Activated T-helper 2 cell treated with anti-CD3 and anti-CD28 coated beads, Interferon-gamma antibody, Interleukin-2, Interleukin-4, amounts not matched to agents 10 μg/mL and 5 μg/mL and 100 μg/mL, durations not matched to agents 14 hours and 24 hours and 36 hours (primary cell): Measurements from ENCODE around the gene PIR. TPM values are rescaled to one million over a fixed set of nuclear protein-coding genes. Genes with fewer than 3 reads are reported as not detected.

Source experiments
- DNase-seq: peaks from one replicate; pipeline ENCODE4 v3.0.0; 2021; ENCODE audit warnings: low spot score
- H3K27ac Mint-ChIP-seq: one replicate; pipeline ENCODE4 v1.8.0; 2021; ENCODE audit warnings: mixed read lengths
- H3K27me3 Mint-ChIP-seq: one replicate; pipeline ENCODE4 v1.8.0; 2021; ENCODE audit warnings: low read depth, mixed read lengths
- H3K36me3 Mint-ChIP-seq: one replicate; pipeline ENCODE4 v1.8.0; 2021; ENCODE audit warnings: low read depth, mixed read lengths
- H3K4me1 Mint-ChIP-seq: one replicate; pipeline ENCODE4 v1.8.0; 2021; ENCODE audit warnings: low read depth, mixed read lengths
- H3K4me3 Mint-ChIP-seq: one replicate; pipeline ENCODE4 v1.8.0; 2021; ENCODE audit warnings: low read depth, mild to moderate bottlenecking, moderate library complexity, mixed read lengths
- H3K9me3 Mint-ChIP-seq: one replicate; pipeline ENCODE4 v1.8.0; 2021; ENCODE audit warnings: mixed read lengths
- intact Hi-C: fragments of 100-400 bp; cut with micrococcal nuclease; formaldehyde crosslinking; loops from one replicate; pipeline ENCODE4 v1.15.1; 2023
- total RNA-seq: library from RNA; stranded (reverse); gene quantifications from 2 replicates; pipeline ENCODE4 v1.2.3, GENCODE V29; 2022

The PIR gene
- total RNA-seq, 1 donor from 2014 or later = 5.9 TPM

DNA sequence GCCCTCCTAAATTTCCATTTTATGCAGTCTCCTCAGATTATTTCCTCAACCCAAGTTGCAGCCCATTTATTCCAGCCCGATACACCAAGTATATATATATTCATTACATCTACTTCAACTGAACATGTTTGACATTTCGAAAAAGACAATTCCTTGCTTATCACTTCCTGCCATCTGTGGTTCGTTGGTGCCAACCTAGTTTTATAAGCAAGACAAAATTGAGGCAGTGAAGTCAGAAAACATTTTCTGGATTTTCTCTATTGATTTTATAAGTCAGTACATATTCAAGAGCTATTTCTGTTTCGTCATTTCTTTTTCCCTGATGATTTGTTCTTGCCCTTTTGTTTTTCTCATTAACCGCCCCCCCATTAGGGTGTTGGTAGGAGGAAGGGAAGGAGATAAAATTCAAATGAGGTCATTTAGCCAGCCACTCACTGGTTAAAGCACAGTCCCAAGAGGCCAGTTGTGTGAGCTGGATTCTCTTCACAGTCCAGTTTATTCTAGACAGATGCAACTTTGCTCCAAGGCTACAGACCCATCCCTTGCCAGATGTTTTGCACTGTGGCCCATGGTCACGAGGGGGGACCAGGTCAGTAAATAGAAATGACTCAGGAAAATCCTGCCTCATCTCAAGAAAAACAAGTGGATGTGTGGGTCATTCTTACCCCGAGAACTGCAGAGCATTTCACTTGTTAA, 88.6 kb downstream of the PIR start:
- intact Hi-C loops = no loop called here
- Mint-ChIP-seq H3K27ac (peak overlapping the region; percentile 67), H3K4me1 (peaks cover 12% of the 10 kb centered on the region), H3K36me3 (no peaks in the 10 kb centered on the region), H3K27me3 (no peaks in the 10 kb centered on the region), H3K9me3 (no peaks in the 10 kb centered on the region), H3K4me3 (peak overlapping the region; percentile 10)
- DNase-seq = no peak

DNA sequence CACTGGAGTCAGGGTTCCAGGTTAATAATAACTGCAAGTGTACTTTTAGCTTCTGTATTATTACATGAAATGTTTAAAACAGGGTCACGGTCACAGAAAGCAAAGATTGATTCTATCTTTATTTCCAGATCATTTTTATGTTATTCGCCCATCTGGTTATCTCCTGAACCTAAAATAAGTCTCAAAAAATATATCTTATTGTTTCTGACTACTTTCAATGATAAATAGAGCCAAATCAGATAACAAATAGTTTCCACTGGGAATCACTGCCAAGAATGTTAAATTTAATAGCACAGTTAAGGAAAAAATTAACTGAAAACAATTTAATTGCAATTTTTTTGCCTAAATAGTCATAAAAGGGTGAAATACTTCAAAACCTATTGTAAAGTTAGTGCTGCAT, 91.8 kb downstream of the PIR start:
- H3K27me3 Mint-ChIP-seq = no peaks in the 10 kb centered on the region
- no peaks in the 10 kb centered on the region for H3K36me3 Mint-ChIP-seq
- H3K4me3 Mint-ChIP-seq = no peak overlapping the region
- no peaks in the 10 kb centered on the region for H3K9me3 Mint-ChIP-seq
- peaks cover 12% of the 10 kb centered on the region for H3K4me1 Mint-ChIP-seq
- no peak overlapping the region for H3K27ac Mint-ChIP-seq
- no peak for DNase-seq
- intact Hi-C loops = no loop called here

DNA sequence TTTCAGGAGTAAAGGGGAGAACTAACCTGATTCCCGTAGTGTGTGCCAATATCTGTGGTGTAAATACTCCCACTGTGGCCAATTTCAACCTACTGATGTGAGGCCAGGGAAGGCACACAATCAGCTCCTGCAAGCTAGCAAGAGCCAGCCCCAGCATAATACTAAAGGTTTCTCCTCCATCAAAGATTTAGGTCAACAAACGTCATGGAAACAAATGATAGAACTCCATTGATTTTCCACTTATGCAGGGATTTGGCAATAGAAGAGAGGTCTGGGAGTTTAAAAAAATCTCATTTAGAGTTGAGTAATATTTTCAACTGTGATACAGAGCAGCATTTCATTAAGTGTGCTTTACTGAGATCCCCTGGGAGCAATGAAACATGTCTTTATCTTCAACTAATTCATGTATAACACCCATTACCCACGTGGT, 93.2 kb downstream of the PIR start:
- intact Hi-C loops = no loop called here
- Mint-ChIP-seq H3K27ac (no peak overlapping the region), H3K36me3 (no peaks in the 10 kb centered on the region), H3K27me3 (no peaks in the 10 kb centered on the region), H3K9me3 (no peaks in the 10 kb centered on the region), H3K4me3 (no peak overlapping the region), H3K4me1 (peaks cover 9% of the 10 kb centered on the region)
- no peak for DNase-seq

DNA sequence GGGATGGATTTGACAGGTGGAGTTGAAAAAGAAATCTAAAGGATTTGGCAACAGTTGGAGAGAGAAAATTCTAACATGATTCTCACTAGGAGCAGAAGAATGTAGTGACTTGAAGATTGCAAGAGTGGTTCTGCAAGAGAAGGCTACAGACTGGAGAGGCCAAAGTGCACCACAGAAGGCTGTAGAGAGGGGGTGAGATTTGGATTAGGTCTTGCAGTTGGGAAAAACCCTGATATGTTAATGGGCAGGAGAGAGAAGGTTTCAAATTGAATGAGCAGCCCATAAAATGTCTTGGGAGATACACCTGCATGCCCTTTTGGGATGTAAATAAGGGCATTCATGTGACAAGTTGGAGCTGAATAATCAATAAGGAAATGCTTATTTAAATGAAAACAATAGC, 94.3 kb downstream of the PIR start:
- no peak for DNase-seq
- H3K9me3 Mint-ChIP-seq = no peaks in the 10 kb centered on the region
- H3K4me1 Mint-ChIP-seq = peaks cover 2% of the 10 kb centered on the region
- H3K36me3 Mint-ChIP-seq = no peaks in the 10 kb centered on the region
- H3K4me3 Mint-ChIP-seq = no peak overlapping the region
- intact Hi-C loops = no loop called here
- no peak overlapping the region for H3K27ac Mint-ChIP-seq
- H3K27me3 Mint-ChIP-seq = no peaks in the 10 kb centered on the region

DNA sequence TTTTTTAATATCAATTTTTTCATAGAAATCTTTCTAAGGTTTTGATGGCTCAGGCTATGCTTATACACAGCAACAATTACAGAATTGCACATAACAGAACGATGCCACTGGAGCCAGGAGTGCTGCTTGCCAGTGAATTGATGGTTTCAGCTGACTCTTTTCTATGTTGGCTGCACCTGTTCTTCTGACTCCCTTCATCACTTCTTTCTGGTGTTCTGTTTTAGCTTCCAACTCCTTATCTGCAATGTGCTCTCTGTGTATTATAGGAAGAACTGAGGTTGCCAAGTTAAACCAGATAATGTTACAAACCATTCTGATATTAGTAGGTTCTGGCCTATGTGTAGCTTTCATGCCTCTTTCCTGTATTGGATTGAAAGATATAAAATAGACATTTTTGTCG, 97.3 kb downstream of the PIR start:
- no peaks in the 10 kb centered on the region for H3K27me3 Mint-ChIP-seq
- DNase-seq = no peak
- H3K4me3 Mint-ChIP-seq = no peak overlapping the region
- no peaks in the 10 kb centered on the region for H3K9me3 Mint-ChIP-seq
- H3K4me1 Mint-ChIP-seq = no peaks in the 10 kb centered on the region
- H3K36me3 Mint-ChIP-seq = no peaks in the 10 kb centered on the region
- intact Hi-C loops = no loop called here
- no peak overlapping the region for H3K27ac Mint-ChIP-seq

DNA sequence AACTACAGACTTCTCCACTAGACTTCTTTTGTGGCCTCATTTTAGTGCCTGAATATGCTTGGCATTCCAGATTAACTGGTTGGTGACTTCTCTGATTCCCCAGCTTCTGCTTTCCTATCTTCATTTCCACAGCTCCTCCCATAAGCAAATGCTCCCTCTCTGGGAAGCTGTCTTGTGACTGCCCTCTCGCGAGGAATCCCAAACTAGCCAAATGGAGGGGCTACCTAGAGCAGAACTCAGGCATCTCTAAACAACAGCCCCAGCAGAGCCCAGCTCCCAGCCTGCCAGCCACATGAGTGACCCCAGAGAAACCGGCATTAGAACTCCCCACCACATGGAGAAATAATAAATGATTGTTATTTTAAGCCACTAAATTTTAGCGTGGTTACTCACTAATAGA, 101.3 kb downstream of the PIR start:
- Mint-ChIP-seq H3K27me3 (no peaks in the 10 kb centered on the region), H3K36me3 (no peaks in the 10 kb centered on the region), H3K4me3 (no peak overlapping the region), H3K9me3 (no peaks in the 10 kb centered on the region), H3K27ac (no peak overlapping the region), H3K4me1 (no peaks in the 10 kb centered on the region)
- DNase-seq = no peak
- intact Hi-C loops = no loop called here

DNA sequence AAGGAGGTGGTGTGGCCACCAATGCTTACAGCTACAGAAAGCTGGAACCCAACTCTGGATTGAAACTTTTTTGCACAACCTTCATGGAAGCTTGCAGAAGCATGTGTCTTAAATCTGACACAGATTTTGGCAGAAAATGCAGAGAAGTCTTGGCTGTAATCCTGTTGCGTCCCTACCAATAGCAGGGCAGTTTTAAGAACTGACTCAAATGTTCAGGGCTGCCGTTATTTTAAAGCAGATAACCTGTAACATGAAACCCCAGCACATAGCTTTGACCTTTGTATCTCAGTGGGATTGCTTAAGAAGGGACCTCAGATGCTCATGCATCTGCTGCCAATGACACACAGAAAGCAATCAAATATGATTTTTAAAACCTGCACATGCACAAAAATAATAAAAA, 108.8 kb downstream of the PIR start, which contains the start of gene VEGFD:
VEGFD (minus strand) TSS at position 110 of the 400 bp plus-strand sequence. CDS start 467 bp downstream, outside the sequence.
- H3K36me3 Mint-ChIP-seq = no peaks in the 10 kb centered on the region
- no peaks in the 10 kb centered on the region for H3K4me1 Mint-ChIP-seq
- H3K27ac Mint-ChIP-seq = no peak within 1 kb of the TSS
- no peaks in the 10 kb centered on the region for H3K9me3 Mint-ChIP-seq
- no peak for DNase-seq
- no peak within 1 kb of the TSS for H3K4me3 Mint-ChIP-seq
- intact Hi-C loops = no loop called here
- H3K27me3 Mint-ChIP-seq = no peaks in the 10 kb centered on the region

DNA sequence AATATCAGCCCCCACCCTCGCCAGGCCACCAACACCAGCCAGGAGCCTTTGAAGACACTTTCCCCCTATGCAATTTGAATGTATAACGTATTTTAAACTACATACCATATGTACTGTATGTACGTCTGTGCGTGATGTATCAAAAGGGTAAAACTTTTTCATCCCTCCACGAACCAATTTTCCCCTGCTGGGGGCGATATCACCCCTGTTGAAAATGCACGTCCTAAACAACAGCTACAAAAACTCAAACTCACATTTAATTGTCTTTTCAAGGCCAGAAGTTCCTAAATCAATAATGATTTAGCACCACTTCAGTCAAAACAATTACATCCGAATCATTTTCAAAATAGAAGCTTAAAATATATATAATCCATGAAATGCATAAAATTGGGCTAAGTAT, 110.3 kb downstream of the PIR start:
- no peak overlapping the region for H3K27ac Mint-ChIP-seq
- H3K9me3 Mint-ChIP-seq = no peaks in the 10 kb centered on the region
- H3K36me3 Mint-ChIP-seq = no peaks in the 10 kb centered on the region

DNA sequence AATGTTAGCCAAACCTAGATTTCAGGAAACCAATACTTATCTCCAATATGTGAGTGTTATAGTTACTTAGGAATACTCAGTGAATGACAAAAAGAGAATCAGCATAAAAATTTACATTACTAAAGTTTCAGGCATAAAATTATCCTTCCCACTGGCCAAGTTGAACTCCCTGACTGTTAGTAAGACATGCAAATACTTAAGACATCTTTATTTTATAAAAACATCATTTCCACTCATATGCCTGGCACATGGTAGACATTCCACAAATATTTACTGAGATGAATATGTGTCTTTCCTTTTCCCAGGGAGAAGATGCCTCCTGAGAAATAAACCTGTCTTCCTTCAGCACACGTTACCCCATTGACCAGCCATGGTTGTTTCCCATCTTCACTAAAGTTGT, 116.2 kb downstream of the PIR start:
- no peaks in the 10 kb centered on the region for H3K9me3 Mint-ChIP-seq
- H3K27ac Mint-ChIP-seq = no peak overlapping the region
- intact Hi-C loops = no loop called here
- no peak overlapping the region for H3K4me3 Mint-ChIP-seq
- H3K36me3 Mint-ChIP-seq = no peaks in the 10 kb centered on the region
- H3K27me3 Mint-ChIP-seq = peaks cover 2% of the 10 kb centered on the region
- no peak for DNase-seq
- no peaks in the 10 kb centered on the region for H3K4me1 Mint-ChIP-seq

More for the DNA sequence above, 110.3 kb downstream of the PIR start:
- Mint-ChIP-seq H3K27me3 (no peaks in the 10 kb centered on the region), H3K4me1 (no peaks in the 10 kb centered on the region), H3K4me3 (no peak overlapping the region)
- DNase-seq = no peak
- intact Hi-C loops = no loop called here

DNA sequence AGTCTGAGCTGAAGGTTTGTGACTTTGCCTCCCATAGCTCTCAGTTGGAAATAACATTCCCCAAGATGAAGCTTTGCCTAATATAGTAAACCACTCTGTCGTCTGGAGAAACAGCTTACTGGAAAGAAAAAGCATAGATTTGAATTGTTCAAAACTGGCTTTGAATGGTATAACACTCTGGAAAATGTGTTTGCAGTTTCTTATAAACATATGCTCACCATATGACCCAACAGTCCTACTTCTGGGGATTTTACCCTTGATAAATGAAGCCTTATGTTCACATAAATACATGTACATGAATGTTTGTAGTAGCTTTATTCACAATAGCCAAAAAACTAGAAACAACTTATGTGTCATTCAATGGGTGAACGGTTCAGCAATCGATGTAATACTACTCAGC, 119.2 kb downstream of the PIR start:
- H3K4me1 Mint-ChIP-seq = no peaks in the 10 kb centered on the region
- H3K27ac Mint-ChIP-seq = no peak overlapping the region

DNA sequence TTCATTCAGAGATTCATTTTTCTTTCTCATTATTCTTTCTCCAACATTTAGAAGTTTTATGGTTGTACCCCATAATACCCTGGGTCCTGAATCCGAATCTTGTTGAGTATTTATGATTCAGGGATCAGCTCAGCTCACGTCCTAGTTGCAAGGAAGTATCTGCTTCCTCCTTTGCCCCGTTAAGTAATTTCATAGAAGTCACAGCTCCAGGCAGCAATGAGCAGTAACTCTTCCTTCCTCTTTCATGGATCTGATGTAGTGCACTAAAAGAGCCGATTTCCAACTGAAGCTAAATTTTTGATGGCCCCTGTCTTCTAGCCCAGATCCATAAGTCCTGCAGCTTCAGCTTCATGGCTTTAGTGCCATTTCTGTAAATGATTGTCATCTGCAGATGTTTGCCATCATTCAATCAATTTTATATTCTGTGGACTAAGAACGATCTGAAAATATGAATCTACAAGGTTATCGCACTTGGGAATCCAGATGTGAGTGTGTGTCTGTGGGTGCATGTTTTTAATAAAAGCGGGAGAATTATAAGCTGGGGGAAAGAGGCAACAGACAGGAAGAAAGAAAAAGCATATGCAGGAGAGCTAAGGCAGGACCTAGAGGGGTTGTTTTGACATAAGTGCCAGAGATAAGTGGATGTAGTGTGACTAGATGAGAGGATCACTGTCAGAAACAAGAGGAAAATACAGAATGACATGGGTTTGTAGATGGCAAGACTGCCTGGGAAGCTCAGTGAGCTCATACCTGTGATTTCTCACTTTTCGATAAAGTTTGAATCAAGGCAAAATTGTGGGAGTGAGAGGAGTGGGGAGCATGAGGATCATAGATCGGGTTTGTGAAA, 126.4 kb downstream of the PIR start:
- no peak for DNase-seq
- Mint-ChIP-seq H3K4me3 (no peak overlapping the region), H3K27me3 (peaks cover 16% of the 10 kb centered on the region), H3K36me3 (no peaks in the 10 kb centered on the region), H3K9me3 (no peaks in the 10 kb centered on the region), H3K4me1 (no peaks in the 10 kb centered on the region), H3K27ac (no peak overlapping the region)
- intact Hi-C loops = no loop called here

More for the DNA sequence above, 119.2 kb downstream of the PIR start:
- Mint-ChIP-seq H3K36me3 (no peaks in the 10 kb centered on the region), H3K27me3 (peaks cover 5% of the 10 kb centered on the region), H3K9me3 (no peaks in the 10 kb centered on the region), H3K4me3 (no peak overlapping the region)
- intact Hi-C loops = no loop called here
- no peak for DNase-seq

DNA sequence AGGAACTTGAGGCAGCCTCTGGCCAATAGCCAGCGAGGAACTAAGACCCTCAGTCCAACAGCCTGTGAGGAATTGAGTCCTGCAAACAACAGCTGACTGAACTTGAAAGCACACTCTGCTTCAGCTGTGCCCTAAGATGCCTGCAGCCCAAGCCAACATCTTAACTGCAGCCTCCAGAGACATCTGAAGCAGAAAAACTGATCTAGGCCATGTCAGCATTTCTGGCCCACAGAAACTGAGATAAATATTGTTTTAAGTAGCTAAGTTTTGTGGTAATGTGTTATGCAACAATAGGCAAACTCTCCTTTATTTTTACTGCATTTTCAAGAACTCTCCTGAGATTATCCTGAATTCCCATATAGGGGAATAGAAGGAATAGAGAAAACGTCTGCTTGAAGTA, 133.4 kb downstream of the PIR start:
- Mint-ChIP-seq H3K4me1 (no peaks in the 10 kb centered on the region), H3K27ac (no peak overlapping the region), H3K9me3 (no peaks in the 10 kb centered on the region), H3K27me3 (peaks cover 10% of the 10 kb centered on the region), H3K36me3 (no peaks in the 10 kb centered on the region), H3K4me3 (no peak overlapping the region)
- intact Hi-C loops = no loop called here
- no peak for DNase-seq

DNA sequence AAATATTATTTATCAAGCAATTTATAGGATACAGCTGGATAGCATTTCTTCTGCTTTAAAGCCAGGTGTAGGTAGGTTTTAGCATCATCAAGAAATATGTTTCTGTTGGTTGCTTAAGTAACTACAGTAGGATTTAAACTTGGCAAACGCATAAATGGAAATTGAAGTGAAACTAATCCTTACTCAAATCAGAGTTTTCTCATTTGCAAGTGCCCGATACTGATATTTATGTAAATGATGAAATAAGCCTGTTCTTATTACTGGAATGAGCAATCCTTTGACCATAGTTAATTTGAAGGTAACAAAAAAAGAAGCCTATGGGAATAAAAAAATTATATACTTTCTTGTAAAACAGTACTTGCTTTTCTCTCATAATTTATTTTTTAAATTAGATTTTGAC, 134.6 kb downstream of the PIR start:
- intact Hi-C loops = no loop called here
- no peaks in the 10 kb centered on the region for H3K36me3 Mint-ChIP-seq
- H3K9me3 Mint-ChIP-seq = no peaks in the 10 kb centered on the region
- H3K27me3 Mint-ChIP-seq = peaks cover 6% of the 10 kb centered on the region
- DNase-seq = no peak
- H3K4me1 Mint-ChIP-seq = no peaks in the 10 kb centered on the region
- no peak overlapping the region for H3K4me3 Mint-ChIP-seq
- H3K27ac Mint-ChIP-seq = no peak overlapping the region
